ENCODE measurements around the gene MBP.

MBP gene

DNA sequence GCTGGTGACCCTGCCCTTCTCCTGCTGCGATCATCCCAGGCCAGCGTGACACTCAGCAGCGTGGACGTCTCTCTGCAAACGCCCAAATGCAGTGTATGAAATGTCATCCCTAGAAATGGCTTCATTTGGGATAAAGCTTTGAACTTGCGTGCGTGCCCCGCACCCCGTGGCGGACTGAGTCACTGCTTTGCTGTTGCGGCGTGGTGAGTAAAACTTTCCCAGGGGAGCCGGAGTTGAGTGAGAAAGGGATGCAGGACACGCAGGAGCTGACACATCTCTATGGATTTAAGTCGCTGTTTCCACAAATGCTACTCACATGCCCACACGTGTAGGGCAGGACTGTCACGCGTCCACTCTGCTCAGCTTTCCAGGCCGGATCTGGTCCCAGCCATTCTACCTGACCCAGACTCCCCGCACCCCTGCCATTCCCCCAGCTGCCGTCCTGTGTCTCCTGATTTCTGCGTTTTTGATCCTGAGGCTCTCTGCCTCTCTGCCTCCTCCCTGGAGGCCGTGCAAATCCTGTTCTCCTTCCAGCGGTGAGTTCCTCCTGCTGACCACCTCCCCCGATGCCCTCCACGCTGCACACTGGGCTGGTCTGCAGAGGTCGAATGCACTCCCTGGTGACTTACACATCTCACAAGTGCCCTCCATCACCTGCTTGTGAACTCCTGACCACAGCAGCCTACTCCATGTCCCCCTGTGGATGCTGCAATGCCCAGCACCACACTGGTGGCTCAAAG, 88.9 kb downstream of the MBP start:
- TF ChIP-seq POLR2A (IDR thresholded peaks at IDR 0.05; ENCODE audit: low read depth, low read length) (no peak), POLR2AphosphoS5 (IDR thresholded peaks at IDR 0.05; ENCODE audit: low read depth, low read length) (no peak), TAF1 (IDR thresholded peaks at IDR 0.05; ENCODE audit: borderline replicate concordance, low read depth, low read length) (no peak)
- no peak for FAIRE-seq

DNA sequence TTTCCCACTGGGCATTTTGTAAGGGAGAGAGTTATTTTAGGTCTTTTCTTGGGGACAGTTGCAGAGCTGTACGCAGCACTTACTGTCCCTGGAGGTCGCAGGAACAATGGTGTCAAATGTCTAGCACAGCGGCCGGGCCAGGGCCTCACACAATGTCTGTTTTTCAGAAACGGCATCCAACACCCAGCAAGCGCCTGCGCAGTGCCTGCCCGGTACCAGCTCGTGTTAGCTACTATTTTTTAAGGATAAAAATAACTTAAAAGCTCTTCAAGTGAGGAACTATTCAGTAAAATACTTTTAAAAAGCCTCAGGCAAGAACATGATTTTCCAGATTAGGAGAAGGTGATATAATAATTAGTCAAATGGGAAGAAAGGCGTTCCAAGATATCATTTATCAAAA, 90.0 kb downstream of the MBP start:
- DNase-seq (ENCODE audit: insufficient read length) (no peak), FAIRE-seq (no peak)
- no peak for TF ChIP-seq POLR2AphosphoS5 (IDR thresholded peaks at IDR 0.05; ENCODE audit: low read depth, low read length)
- TF ChIP-seq TAF1 (IDR thresholded peaks at IDR 0.05; ENCODE audit: borderline replicate concordance, low read depth, low read length) = no peak
- no peak for TF ChIP-seq POLR2A (IDR thresholded peaks at IDR 0.05; ENCODE audit: low read depth, low read length)

More for the DNA sequence above, 88.9 kb downstream of the MBP start:
- DNase-seq (ENCODE audit: insufficient read length) = no peak

DNA sequence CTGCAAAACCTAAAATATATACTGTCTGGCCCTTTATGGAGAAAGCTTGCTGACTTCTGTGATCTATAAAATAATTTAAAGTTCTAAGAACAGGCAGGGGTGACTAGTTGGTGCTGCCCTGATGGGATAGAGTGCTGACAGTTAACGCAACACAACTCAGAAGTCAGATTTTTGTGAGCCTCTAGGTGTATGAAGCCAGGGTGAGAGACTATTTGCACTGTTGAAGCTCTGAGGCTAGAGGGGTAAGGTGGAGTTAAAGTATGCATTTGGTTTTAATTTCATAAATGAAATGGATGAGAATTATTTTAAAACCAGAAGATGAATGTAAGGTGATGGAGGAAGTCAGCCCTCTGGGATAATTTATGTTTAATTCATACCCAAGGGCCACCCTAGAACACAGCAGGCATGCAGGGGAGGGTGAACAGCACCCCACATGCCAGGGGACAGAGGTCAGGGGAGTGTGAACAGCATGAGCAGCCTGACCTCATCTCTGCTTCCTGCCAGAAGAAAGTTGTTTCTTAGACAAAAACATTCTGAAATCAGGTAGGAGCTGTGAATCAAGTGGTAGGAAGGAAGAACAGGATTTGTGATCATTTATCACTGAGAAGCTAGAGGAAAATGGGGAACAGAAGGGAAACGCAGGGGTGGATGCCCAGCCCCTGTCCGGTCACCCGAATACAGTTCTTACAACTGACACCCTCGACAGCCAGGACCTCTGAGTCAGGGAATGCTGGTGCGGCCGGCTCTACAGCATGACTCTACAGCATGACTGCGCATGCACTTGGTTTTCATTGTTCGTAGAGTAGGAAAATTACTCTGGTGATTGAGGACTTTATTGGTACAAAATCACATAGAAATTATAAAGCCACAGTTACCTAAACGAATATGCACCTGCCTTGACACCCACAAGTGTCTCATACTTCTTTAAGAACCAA, 93.1 kb downstream of the MBP start:
- FAIRE-seq (no peak), DNase-seq (ENCODE audit: insufficient read length) (no peak)
- no peak for TF ChIP-seq POLR2A (IDR thresholded peaks at IDR 0.05; ENCODE audit: low read depth, low read length)
- TF ChIP-seq TAF1 (IDR thresholded peaks at IDR 0.05; ENCODE audit: borderline replicate concordance, low read depth, low read length) = no peak
- TF ChIP-seq POLR2AphosphoS5 (IDR thresholded peaks at IDR 0.05; ENCODE audit: low read depth, low read length) = no peak

DNA sequence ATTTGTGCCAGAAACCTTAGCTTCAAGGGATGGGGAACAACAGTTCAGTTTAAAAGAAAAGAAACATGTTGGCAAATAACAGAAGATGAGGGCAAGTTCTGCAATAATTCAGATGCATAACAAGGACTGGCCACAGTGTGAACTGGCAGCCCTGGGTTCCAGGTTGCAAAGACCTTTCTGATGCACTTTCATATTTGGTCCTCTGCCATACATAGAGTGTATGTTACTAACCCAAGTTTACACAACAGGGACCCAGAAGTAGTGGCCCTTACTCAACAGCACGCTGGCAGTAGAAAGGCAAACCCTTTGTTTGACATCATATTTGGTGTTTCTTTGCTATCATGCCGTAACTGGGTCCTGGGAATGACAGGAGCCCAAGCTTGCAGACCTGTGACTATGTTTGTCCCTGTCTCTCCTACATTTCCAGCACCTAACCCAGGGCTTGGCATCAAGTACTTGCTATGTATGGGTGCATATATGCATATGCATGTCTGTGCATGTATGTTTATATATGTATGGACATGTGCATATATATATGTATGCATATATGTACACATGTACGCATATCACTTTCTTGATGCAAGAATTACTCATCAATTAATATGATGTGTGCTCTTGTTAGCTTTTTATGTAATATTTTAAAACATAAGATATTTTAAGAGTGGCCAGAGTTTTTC, 94.3 kb downstream of the MBP start:
- FAIRE-seq = no peak
- no peak for DNase-seq (ENCODE audit: insufficient read length)

DNA sequence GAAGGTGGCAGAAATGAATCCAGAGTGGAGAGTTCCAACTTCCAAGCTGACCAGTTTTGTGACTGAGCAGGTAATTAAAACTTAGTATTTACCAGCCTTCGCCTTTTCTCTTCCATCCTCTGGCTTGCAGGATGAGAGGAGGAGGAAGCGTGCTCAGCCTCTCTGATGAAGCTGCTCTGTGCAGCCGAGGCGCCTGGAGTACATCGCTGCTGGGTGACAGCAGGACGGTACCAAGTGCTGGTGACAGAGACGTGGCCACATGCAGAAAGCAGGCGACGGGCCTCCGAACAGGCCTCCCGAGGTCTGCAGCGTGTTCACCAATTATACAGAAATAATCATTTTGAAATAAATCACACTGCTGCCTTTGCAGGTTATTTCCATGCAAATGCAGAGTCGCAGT, 95.0 kb downstream of the MBP start:
- FAIRE-seq = no peak
- no peak for DNase-seq (ENCODE audit: insufficient read length)

More for the DNA sequence above, 94.3 kb downstream of the MBP start:
- TF ChIP-seq TAF1 (IDR thresholded peaks at IDR 0.05; ENCODE audit: borderline replicate concordance, low read depth, low read length) = no peak
- no peak for TF ChIP-seq POLR2A (IDR thresholded peaks at IDR 0.05; ENCODE audit: low read depth, low read length)
- TF ChIP-seq POLR2AphosphoS5 (IDR thresholded peaks at IDR 0.05; ENCODE audit: low read depth, low read length) = no peak

DNA sequence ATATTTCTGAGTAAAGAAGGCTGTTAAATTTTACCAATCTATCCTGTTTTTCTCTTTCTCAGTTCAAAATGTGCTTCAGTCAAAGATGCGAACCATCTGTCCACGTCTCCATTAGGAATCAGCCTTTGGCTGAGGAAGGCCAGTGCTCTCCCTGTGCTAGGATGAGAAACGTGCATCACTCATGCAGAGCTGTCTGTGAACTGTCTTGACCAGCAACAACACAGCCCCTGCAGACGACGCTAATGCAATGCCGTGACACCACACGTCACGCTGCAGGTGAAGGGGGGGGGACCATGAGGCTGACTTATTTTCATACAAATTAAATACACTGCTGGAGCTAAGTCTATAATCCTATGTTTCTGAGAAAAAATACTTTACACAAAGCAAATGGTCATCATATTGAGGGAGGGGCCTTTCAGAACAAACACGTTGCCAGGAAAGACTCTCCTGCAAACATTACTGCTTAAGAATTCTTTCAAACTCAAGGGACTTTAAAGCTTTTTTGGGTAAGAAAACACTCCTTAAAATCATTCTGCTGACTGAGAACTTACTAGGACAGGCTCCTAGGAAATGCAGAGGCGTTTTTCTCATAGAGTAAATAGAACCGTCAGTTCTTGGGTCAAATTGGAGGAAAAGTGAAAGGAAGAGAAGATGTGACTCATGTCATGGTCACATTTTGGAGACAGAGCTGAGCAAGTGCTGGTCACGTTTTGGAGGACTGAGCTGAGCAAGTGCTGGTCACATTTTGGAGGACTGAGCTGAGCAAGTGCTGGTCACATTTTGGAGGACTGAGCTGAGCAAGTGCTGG, 97.0 kb downstream of the MBP start:
- DNase-seq (ENCODE audit: insufficient read length) (no peak), FAIRE-seq (no peak)
- TF ChIP-seq POLR2A (IDR thresholded peaks at IDR 0.05; ENCODE audit: low read depth, low read length) = no peak
- no peak for TF ChIP-seq POLR2AphosphoS5 (IDR thresholded peaks at IDR 0.05; ENCODE audit: low read depth, low read length)
- no peak for TF ChIP-seq TAF1 (IDR thresholded peaks at IDR 0.05; ENCODE audit: borderline replicate concordance, low read depth, low read length)

More for the DNA sequence above, 95.0 kb downstream of the MBP start:
- no peak for TF ChIP-seq TAF1 (IDR thresholded peaks at IDR 0.05; ENCODE audit: borderline replicate concordance, low read depth, low read length)
- no peak for TF ChIP-seq POLR2AphosphoS5 (IDR thresholded peaks at IDR 0.05; ENCODE audit: low read depth, low read length)
- TF ChIP-seq POLR2A (IDR thresholded peaks at IDR 0.05; ENCODE audit: low read depth, low read length) = no peak

DNA sequence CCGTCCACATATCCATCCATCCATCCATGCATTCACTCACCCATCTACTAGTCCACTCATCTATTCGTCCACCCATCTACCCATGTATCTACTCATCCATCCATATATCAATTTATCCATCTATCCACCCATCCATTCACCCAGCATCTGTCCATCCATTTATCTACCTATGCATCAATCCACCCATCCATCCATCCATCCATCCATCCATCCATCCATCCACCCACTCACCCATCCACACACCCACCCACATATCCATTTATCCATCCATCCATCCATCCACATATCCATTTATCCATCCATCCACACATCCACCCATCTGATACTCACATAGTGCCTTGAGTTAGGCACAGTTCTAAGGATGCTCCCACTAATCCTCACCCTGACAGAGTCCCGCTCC, 99.0 kb downstream of the MBP start:
- DNase-seq (ENCODE audit: insufficient read length) = no peak
- no peak for FAIRE-seq
- TF ChIP-seq TAF1 (IDR thresholded peaks at IDR 0.05; ENCODE audit: borderline replicate concordance, low read depth, low read length) (no peak), POLR2A (IDR thresholded peaks at IDR 0.05; ENCODE audit: low read depth, low read length) (no peak), POLR2AphosphoS5 (IDR thresholded peaks at IDR 0.05; ENCODE audit: low read depth, low read length) (no peak)

DNA sequence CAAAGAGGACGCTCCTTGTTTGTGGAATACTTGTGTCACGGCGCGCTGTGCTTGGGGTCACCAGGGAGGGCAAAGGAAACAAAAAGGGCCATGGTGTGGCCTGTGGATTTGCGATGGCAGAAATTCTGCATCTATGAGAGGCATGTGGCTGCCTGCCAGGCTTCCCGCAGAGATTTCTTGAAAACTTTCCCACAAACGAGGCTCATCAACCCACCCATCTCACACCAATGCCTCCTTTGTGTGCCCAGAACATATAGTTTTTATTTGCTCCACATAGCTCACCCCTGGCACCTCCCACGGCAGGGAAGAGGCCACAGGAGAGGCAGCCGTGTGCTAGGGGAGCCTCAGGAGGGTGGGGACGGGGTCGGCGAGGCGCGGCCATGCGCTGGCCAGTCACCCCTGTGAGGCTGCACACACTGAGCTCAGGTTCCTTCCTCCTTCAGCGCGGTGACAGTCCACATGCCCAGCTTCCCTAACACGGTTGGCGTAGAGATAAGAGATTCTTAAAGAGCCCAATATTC, 100.3 kb downstream of the MBP start:
- FAIRE-seq = no peak
- no peak for DNase-seq (ENCODE audit: insufficient read length)
- TF ChIP-seq POLR2A (IDR thresholded peaks at IDR 0.05; ENCODE audit: low read depth, low read length) (no peak), POLR2AphosphoS5 (IDR thresholded peaks at IDR 0.05; ENCODE audit: low read depth, low read length) (no peak), TAF1 (IDR thresholded peaks at IDR 0.05; ENCODE audit: borderline replicate concordance, low read depth, low read length) (no peak)

DNA sequence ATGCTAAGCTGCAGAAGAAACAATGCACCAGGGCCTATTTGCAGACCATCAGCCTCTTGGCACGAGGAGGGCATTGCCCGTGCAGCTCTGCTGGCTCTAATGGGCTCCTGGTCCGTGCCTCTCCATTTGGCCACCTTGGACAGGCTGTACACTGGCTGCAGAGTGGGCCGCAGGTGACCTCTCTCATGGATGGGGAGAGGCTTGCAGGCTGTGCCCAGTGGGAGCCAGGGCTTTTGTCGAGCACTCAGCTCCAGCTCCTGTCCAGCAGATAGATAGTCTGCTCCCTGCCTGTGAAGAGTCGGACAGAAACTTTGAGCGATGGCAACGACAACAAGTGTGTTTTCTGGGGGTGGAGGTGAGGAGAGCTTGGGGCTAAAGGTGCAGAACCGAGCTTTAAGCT, 100.9 kb downstream of the MBP start:
- no peak for FAIRE-seq
- no peak for DNase-seq (ENCODE audit: insufficient read length)
- TF ChIP-seq TAF1 (IDR thresholded peaks at IDR 0.05; ENCODE audit: borderline replicate concordance, low read depth, low read length) = no peak
- no peak for TF ChIP-seq POLR2AphosphoS5 (IDR thresholded peaks at IDR 0.05; ENCODE audit: low read depth, low read length)
- TF ChIP-seq POLR2A (IDR thresholded peaks at IDR 0.05; ENCODE audit: low read depth, low read length) = no peak

DNA sequence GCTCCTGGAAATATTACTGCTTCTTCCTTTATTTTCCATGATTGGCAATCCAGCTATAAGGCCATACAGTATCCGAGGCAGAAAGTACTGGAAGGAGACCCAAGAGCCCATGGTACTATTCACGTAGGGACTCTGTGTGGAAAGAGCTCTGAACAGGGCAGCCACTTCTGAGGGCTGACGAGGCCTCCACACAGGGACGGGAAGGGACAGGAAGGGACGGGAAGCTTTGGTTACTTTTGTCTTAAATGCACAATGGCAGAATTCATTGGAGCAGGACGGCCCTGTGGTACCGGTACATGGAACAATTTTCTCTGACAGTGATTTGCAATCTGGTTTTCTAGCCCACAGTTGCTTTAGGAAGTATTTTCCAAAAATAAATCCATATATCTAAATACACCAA, 102.4 kb downstream of the MBP start:
- no peak for TF ChIP-seq TAF1 (IDR thresholded peaks at IDR 0.05; ENCODE audit: borderline replicate concordance, low read depth, low read length)
- no peak for TF ChIP-seq POLR2A (IDR thresholded peaks at IDR 0.05; ENCODE audit: low read depth, low read length)
- TF ChIP-seq POLR2AphosphoS5 (IDR thresholded peaks at IDR 0.05; ENCODE audit: low read depth, low read length) = no peak
- DNase-seq (ENCODE audit: insufficient read length) = no peak
- no peak for FAIRE-seq

All from GM12892 (cell line).